Colonic mucosa (tissue), 4 donors: Measurements from ENCODE around the gene POC1A. TPM values are rescaled to one million over a fixed set of nuclear protein-coding genes. Genes with fewer than 3 reads are reported as not detected.

Experiments used
- DNase-seq: peaks from one replicate; pipeline ENCODE4 v3.0.0-alpha.2; 2020
- H3K27ac ChIP-seq: fragments of 200-600 bp; one replicate; pipeline ENCODE4 v1.8.0; 2021
- H3K27me3 ChIP-seq: fragments of 200-600 bp; one replicate; pipeline ENCODE4 v1.8.0; 2021
- H3K36me3 ChIP-seq: fragments of 200-600 bp; one replicate; pipeline ENCODE4 v1.8.0; 2021
- H3K4me1 ChIP-seq: fragments of 200-600 bp; one replicate; pipeline ENCODE4 v1.8.0; 2021; ENCODE audit warnings: mild to moderate bottlenecking
- H3K4me3 ChIP-seq: fragments of 200-600 bp; one replicate; pipeline ENCODE4 v1.8.0; 2021
- H3K9ac ChIP-seq, 2 donors: one replicate each; pipeline ENCODE4 v1.7.0; 2013; ENCODE audit warnings: control low read depth in 2 of 2, low read depth in 2 of 2, low read length in 2 of 2
- H3K9me3 ChIP-seq: fragments of 200-600 bp; one replicate; pipeline ENCODE4 v1.8.0; 2021
- CTCF ChIP-seq: fragments of 200-600 bp; IDR thresholded peaks from one replicate; pipeline ENCODE4 v1.8.0; 2022; ENCODE audit warnings: antibody characterized with exemption, mild to moderate bottlenecking
- intact Hi-C: fragments of 100-400 bp; cut with DNase I; formaldehyde crosslinking; loops from one replicate; pipeline ENCODE4 v1.14.1; 2022
- total RNA-seq, 2 donors: library from RNA; stranded (reverse); fragmentation: NEBNext Ultra II Directional in 1 of 2; extraction: Animal tissue kit (Norgen Biotek cat#: 25700) in 1 of 2; gene quantifications; one replicate each; pipeline ENCODE4 v1.2.1, GENCODE V29; 2021
- donor health status: healthy.
- donor health status: DM: no; HTN: no; CAD: no.
- donor health status: DM: no; HTN: no; CAD: no.

The POC1A gene
- total RNA-seq, 2 donors from 2014 or later, result 7.6 to 33.7 TPM

- Histone ChIP-seq H3K36me3 (no peaks in the 10 kb centered on the region), H3K27me3 (no peaks in the 10 kb centered on the region), H3K4me3 (no peak overlapping the region), H3K9me3 (no peaks in the 10 kb centered on the region), H3K4me1 (no peaks in the 10 kb centered on the region), H3K27ac (no peak overlapping the region), H3K9ac (no peak overlapping the region)
- no peak for DNase-seq
- intact Hi-C loops, result no loop called here
- TF ChIP-seq CTCF, result no peak
These were observed 21.3 kb downstream of the POC1A start for GRCh38 chr3:52132930-52133329.

GRCh38 chr3:52132041-52132440, 22.2 kb downstream of the POC1A start:
- no peaks in the 10 kb centered on the region for H3K4me1 ChIP-seq
- intact Hi-C loops, result no loop called here
- TF ChIP-seq CTCF, result no peak
- no peak overlapping the region for H3K4me3 ChIP-seq
- no peak overlapping the region for H3K9ac ChIP-seq
- H3K27ac ChIP-seq, result no peak overlapping the region
- H3K9me3 ChIP-seq, result no peaks in the 10 kb centered on the region
- DNase-seq, result no peak
- no peaks in the 10 kb centered on the region for H3K36me3 ChIP-seq
- no peaks in the 10 kb centered on the region for H3K27me3 ChIP-seq

GRCh38 chr3:52130966-52131622, 23.1 kb downstream of the POC1A start:
- intact Hi-C loops, result no loop called here
- Histone ChIP-seq H3K36me3 (no peaks in the 10 kb centered on the region), H3K9me3 (no peaks in the 10 kb centered on the region), H3K9ac (no peak overlapping the region), H3K27me3 (no peaks in the 10 kb centered on the region), H3K27ac (no peak overlapping the region), H3K4me1 (no peaks in the 10 kb centered on the region), H3K4me3 (no peak overlapping the region)
- no peak for TF ChIP-seq CTCF
- no peak for DNase-seq

GRCh38 chr3:52128118-52128683, 26.0 kb downstream of the POC1A start:
- H3K4me1 ChIP-seq, result no peaks in the 10 kb centered on the region
- H3K36me3 ChIP-seq, result no peaks in the 10 kb centered on the region
- no peak overlapping the region for H3K27ac ChIP-seq
- no peaks in the 10 kb centered on the region for H3K27me3 ChIP-seq
- H3K4me3 ChIP-seq, result no peak overlapping the region
- no peaks in the 10 kb centered on the region for H3K9me3 ChIP-seq
- no peak for TF ChIP-seq CTCF
- intact Hi-C loops, result loop anchor here (5.0 kb wide), 1 partner anchor 186 kb away; the partner anchor contains the start of genes PARP3 and RRP9
- no peak for DNase-seq
- H3K9ac ChIP-seq, result no peak overlapping the region

GRCh38 chr3:52126500-52126899, 27.7 kb downstream of the POC1A start:
- H3K36me3 ChIP-seq, result no peaks in the 10 kb centered on the region
- no peak for DNase-seq
- no peak for TF ChIP-seq CTCF
- H3K4me3 ChIP-seq, result no peak overlapping the region
- no peaks in the 10 kb centered on the region for H3K9me3 ChIP-seq
- no peak overlapping the region for H3K27ac ChIP-seq
- no peaks in the 10 kb centered on the region for H3K27me3 ChIP-seq
- no peaks in the 10 kb centered on the region for H3K4me1 ChIP-seq
- intact Hi-C loops, result loop anchor here (5.0 kb wide), 1 partner anchor 184 kb away; the partner anchor contains the start of genes PARP3 and RRP9
- no peak overlapping the region for H3K9ac ChIP-seq
